ENCODE measurements around the gene TGFB2. TPM values are rescaled to one million over a fixed set of nuclear protein-coding genes. Genes with fewer than 3 reads are reported as not detected.

TGFB2 gene
- total and polyA plus RNA-seq, 3 donors from 2014 or later: 2.4 to 4.5 (median 2.6) TPM

- H3K9me3 ChIP-seq: no peaks in the 10 kb centered on the region
- TF ChIP-seq POLR2A (IDR thresholded peaks at IDR 0.05) (no peak), CTCF (IDR thresholded peaks at IDR 0.05) (no peak)
- no peak for DNase-seq
- no peak overlapping the region for H3K4me3 ChIP-seq
- H3K27me3 ChIP-seq: no peaks in the 10 kb centered on the region
- intact Hi-C loops (cut with DNase I; ENCODE audit: low total_unique reads): no loop called here
- H3K36me3 ChIP-seq (ENCODE audit: low read depth, missing control alignments): no peaks in the 10 kb centered on the region
- no peaks in the 10 kb centered on the region for H3K4me1 ChIP-seq
- WGBS, 2 donors: 74 to 80% methylated on average over 5 of the region's 5 CpGs
- H3K27ac ChIP-seq: no peak overlapping the region
Observed at GRCh38 chr1:218474128-218474527, 129.0 kb downstream of the TGFB2 start.

DNA sequence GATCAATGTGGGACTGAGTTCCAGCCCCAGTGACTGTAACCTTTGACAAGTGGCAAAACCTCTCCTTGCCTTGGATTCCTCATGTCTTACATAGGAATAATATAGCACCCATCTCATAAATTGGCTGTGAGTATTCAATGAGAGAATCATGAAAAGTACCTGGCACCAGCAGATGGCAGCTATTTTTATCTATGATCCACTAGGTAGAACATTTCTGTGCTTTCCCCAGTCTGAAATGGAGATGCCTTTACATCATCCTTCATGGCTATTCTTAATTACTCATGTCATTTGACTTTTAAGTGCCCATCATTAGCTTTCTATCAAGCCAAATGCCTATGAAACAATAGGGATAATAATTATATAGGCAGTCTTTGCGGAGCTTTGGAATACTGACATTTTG is 130.1 kb downstream of the TGFB2 start:
- intact Hi-C loops (cut with DNase I; ENCODE audit: low total_unique reads): no loop called here
- Histone ChIP-seq H3K9me3 (no peaks in the 10 kb centered on the region), H3K27me3 (no peaks in the 10 kb centered on the region), H3K36me3 (ENCODE audit: low read depth, missing control alignments) (no peaks in the 10 kb centered on the region), H3K4me3 (no peak overlapping the region), H3K27ac (no peak overlapping the region), H3K4me1 (no peaks in the 10 kb centered on the region)
- TF ChIP-seq POLR2A (IDR thresholded peaks at IDR 0.05) (no peak), CTCF (IDR thresholded peaks at IDR 0.05) (no peak)
- WGBS, 2 donors: 89 to 97% methylated on average over 1 of the region's 1 CpG
- DNase-seq: no peak

DNA sequence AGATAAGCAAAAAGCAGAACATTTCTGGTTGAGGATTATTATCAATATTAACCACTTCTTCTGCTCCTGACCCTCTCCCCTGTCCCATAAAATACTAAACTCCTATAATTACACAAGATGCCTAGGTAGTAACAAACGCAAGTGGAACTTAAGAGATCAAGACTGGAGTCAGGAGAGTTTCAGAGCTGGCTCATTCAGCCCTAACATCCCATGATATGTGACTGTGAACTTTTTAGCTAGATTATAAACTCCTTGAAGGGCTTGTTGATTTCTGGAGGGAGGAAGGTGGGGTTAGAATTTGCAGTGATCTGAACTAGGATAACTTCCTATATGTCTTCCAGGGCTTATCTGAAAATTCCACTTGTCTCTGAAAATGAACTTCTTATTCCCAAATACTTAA is 130.6 kb downstream of the TGFB2 start:
- no peaks in the 10 kb centered on the region for H3K36me3 ChIP-seq (ENCODE audit: low read depth, missing control alignments)
- intact Hi-C loops (cut with DNase I; ENCODE audit: low total_unique reads): no loop called here
- no peaks in the 10 kb centered on the region for H3K27me3 ChIP-seq
- H3K27ac ChIP-seq: no peak overlapping the region
- no peaks in the 10 kb centered on the region for H3K4me1 ChIP-seq
- H3K9me3 ChIP-seq: no peaks in the 10 kb centered on the region
- no peak overlapping the region for H3K4me3 ChIP-seq
- no peak for DNase-seq
- TF ChIP-seq CTCF (IDR thresholded peaks at IDR 0.05) (no peak), POLR2A (IDR thresholded peaks at IDR 0.05) (no peak)
- 93 to 100% methylated on average over 1 of the region's 1 CpG for WGBS, 2 donors

DNA sequence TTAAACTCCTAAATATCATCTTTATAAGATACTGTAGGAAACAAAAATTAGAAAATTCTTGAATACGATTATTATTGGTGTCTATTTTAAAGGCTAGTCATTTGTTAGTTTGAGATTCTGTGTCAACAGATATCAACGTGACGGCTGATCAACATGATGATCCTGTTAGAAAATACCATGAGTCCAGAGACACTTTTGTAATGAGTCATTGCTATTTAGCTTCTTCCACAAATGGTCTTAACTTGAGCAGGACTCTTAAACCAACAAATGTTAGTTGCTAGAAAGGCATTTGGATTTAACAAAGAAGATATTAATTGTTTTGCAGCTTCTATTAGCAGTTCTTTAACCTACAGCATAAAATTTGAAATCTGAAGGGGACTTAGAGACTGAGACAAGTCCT is 131.2 kb downstream of the TGFB2 start:
- Histone ChIP-seq H3K4me1 (no peaks in the 10 kb centered on the region), H3K9me3 (no peaks in the 10 kb centered on the region), H3K27ac (no peak overlapping the region), H3K36me3 (ENCODE audit: low read depth, missing control alignments) (no peaks in the 10 kb centered on the region), H3K27me3 (no peaks in the 10 kb centered on the region), H3K4me3 (no peak overlapping the region)
- intact Hi-C loops (cut with DNase I; ENCODE audit: low total_unique reads): no loop called here
- no peak for TF ChIP-seq CTCF (IDR thresholded peaks at IDR 0.05)
- TF ChIP-seq POLR2A (IDR thresholded peaks at IDR 0.05): no peak
- WGBS, 2 donors: 87 to 90% methylated on average over 3 of the region's 3 CpGs
- DNase-seq: no peak

- H3K4me1 ChIP-seq: no peaks in the 10 kb centered on the region
- H3K27me3 ChIP-seq: no peaks in the 10 kb centered on the region
- DNase-seq: no peak
- intact Hi-C loops (cut with DNase I; ENCODE audit: low total_unique reads): no loop called here
- no peak overlapping the region for H3K4me3 ChIP-seq
- H3K27ac ChIP-seq: no peak overlapping the region
- no peak for TF ChIP-seq CTCF (IDR thresholded peaks at IDR 0.05)
- no peak for TF ChIP-seq POLR2A (IDR thresholded peaks at IDR 0.05)
- 87 to 93% methylated on average over 4 of the region's 4 CpGs for WGBS, 2 donors
- H3K9me3 ChIP-seq: no peaks in the 10 kb centered on the region
- no peaks in the 10 kb centered on the region for H3K36me3 ChIP-seq (ENCODE audit: low read depth, missing control alignments)
Observed at GRCh38 chr1:218478336-218478735, 133.2 kb downstream of the TGFB2 start.
